HEK293T (cell line): ENCODE results near the gene OR10H2.

Experiments used
- ARNT ChIP-seq: fragments of 450-650 bp; IDR thresholded peaks from 2 replicates; pipeline ENCODE4 v1.6.1; 2017; ENCODE audit warnings: mild to moderate bottlenecking
- BHLHE40 ChIP-seq: fragments of 450-650 bp; IDR thresholded peaks from 2 replicates; pipeline ENCODE4 v1.6.1; 2016; ENCODE audit warnings: mild to moderate bottlenecking, moderate library complexity, borderline replicate concordance
- ELF4 ChIP-seq: fragments of 450-650 bp; IDR thresholded peaks from 2 replicates; pipeline ENCODE4 v1.6.1; 2017; ENCODE audit warnings: antibody characterized with exemption
- FOXA1 ChIP-seq: fragments of 450-650 bp; IDR thresholded peaks from 2 replicates; pipeline ENCODE4 v1.6.1; 2016; ENCODE audit warnings: mild to moderate bottlenecking
- FOXK2 ChIP-seq: fragments of 450-650 bp; IDR thresholded peaks from 2 replicates; pipeline ENCODE4 v1.6.1; 2016; ENCODE audit warnings: mild to moderate bottlenecking
- FOXM1 ChIP-seq: fragments of 450-650 bp; IDR thresholded peaks from 2 replicates; pipeline ENCODE4 v1.6.1; 2017; ENCODE audit warnings: mild to moderate bottlenecking, borderline replicate concordance
- L3MBTL2 ChIP-seq: fragments of 450-650 bp; conservative IDR thresholded peaks from 2 replicates; pipeline ENCODE4 v1.6.1; 2016; ENCODE audit warnings: mild to moderate bottlenecking
- NFRKB ChIP-seq: fragments of 450-650 bp; IDR thresholded peaks from 2 replicates; pipeline ENCODE4 v1.6.1; 2016; ENCODE audit warnings: mild to moderate bottlenecking, moderate library complexity

- no peak for TF ChIP-seq FOXM1
- TF ChIP-seq ARNT = no peak
- no peak for TF ChIP-seq L3MBTL2
- no peak for TF ChIP-seq NFRKB
- TF ChIP-seq ELF4 = no peak
- TF ChIP-seq BHLHE40 = no peak
- no peak for TF ChIP-seq FOXA1
- no peak for TF ChIP-seq FOXK2
Observed at GRCh38 chr19:15730538-15730937, 2.7 kb downstream of the OR10H2 start.
